GM18870 (cell line): Measurements from ENCODE around the gene STX8.

ENCODE experiments used
- ATAC-seq: cut with Tn5 transposase; IDR thresholded peaks from one replicate; pipeline ENCODE4 v1.9.1; 2021; ENCODE audit warnings: moderate library complexity; ENCODE audit not compliant: unreplicated experiment

STX8 gene

DNA sequence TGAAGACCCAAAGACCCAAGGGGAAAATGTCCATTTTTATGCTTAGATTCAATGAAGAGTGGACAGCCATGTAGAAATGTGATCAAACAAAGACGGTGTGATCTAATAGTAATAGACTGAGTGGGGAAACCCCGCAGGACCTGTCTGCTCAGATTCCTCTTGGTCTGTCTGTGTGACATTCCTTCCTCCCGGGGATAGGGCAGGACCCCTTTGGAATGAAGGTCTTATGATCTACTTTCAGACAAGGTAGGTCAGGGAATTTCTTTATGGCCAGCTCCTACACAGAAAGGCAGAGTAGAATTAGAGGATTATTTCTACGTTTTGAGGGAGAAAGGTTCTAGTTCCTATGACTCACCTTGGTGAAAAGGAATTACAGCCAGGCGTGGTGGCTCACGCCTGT lies 267.6 kb downstream of the STX8 start:
- no peak for ATAC-seq

DNA sequence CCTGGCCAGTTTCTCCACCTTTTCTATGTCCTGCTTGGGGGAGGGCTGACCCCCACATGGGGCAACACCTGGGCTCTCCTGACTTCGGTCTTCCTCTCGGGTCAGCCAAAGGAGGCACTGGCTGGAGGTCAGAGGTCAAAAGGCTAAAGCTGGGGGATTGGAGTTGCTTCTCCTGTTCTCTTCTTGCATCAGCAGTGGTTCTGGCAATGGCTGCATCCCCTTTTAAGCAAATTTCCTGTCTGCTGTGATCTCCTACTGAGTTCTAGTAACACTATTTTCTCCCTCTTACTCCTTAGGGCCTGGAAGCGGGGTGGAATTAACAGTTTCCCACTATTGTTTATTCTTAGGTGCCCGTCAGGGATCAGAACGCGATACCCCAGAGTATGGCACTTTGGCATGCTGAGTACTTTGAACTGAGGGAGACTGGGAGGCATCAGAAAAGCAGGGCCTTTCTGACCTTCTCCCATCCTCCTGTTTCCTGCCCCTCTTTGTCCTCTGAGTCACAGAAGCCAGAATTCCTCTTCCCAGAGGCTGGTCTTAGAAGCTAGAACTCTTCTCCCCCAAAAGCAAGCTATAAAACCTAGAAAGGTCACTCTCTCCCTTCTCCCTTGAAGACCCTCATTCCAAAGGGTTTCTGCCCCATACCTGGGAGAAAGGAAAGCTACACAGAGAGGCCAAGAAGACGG lies 268.2 kb downstream of the STX8 start:
- ATAC-seq: no peak

DNA sequence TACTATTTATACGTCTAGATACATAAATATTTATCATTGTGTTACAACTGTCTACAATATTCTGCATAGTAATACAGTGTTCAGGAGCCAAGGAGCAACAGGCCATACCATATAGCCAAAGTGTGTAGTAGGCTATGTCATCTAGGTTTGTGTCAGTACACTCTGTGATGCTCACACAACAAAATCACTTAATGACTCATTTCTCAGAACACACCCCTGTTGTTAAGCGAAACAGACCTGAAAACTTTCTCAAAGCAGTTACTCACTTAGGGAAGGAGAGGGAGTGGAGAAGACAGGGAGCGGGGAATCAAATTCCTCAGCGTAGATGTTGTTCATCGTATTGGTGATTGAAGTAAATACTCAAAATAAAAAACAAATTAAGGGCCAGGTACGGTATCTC lies 269.5 kb downstream of the STX8 start:
- no peak for ATAC-seq

DNA sequence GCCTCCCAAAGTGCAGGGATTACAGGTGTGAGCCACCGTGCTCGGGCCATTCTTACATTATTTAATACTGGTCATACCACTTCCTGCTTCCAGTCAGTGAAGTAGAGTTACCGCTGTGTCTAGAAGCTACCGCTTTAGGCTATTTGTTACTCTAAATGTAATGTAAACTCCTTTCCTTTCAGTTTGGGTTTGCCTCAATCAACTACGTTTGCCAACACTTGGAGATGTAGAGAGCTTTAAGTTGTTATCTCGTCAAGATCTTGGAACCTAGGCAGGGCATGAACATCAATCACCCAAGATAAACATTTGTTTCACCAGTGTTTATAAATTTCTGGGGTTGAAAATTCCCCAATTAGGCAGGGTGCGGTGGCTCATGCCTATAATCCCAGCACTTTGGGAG lies 275.9 kb downstream of the STX8 start:
- ATAC-seq: no peak

DNA sequence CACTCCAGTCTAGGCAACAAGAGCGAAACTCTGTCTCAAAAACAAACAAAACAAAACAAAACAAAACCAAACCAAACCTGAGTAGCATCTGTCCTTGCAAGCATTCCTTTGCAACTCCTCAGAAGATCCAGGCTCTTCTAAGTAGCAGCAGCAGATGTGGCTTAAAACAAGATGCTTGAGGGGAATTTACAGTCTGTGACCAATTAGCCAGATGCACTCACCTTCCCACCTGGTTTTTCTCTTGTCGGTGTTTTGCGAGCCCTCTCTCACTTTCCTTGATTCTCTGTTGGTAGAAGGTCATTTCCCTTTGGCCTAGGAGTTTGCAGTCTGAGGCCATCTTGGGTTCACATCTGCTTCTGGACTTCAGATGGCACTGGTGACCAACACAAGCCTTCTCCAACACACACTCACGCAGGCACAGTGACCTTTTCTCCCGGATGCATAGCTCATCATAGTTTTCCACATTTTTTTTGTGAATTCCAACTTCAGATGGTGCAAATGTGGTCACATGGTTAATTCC lies 276.8 kb downstream of the STX8 start:
- ATAC-seq: no peak

DNA sequence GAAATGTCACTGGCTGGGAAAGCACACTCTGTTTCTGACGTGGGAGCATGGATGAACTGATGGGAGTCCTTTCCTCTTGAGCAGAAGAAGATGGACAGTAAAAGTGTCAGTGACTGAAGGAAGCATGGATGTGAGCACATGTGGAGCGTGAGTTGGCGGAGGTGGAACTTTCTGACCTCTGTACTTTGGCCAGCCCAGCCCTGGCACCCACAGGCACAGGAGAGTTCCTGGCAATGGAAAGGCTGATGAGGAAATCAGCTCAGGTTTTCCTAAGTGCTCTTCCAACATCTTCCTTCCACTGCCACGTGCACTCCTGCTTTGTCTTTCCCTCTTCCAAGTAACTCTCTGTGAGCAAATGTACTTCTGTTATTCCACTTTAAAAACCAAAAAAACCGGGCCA lies 277.5 kb downstream of the STX8 start:
- ATAC-seq: no peak

DNA sequence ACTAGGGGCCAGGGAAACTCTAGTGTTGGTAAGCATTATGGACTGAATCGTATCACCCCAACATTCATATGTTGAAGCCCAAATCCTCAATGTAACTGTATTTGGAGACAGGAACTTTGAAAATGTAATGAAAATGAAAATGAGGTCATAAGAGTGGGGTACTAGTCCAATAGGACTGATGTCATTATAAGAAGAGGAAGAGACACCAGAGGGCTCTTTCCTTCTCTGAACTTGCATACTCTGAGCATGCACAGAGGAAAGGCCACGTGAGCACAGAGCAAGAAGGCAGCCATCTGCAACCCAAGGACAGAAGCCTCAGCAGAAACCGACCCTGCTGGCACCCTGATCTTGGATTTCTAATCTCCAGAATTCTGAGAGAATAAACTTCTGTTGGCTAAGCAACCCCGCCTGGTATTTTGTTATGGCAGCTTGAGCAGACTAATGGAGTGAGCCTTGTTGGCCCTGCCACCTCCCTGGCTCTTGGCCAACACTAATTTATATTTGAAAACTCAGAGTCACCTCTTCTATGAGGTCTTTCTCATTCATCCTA lies 280.9 kb downstream of the STX8 start:
- no peak for ATAC-seq

DNA sequence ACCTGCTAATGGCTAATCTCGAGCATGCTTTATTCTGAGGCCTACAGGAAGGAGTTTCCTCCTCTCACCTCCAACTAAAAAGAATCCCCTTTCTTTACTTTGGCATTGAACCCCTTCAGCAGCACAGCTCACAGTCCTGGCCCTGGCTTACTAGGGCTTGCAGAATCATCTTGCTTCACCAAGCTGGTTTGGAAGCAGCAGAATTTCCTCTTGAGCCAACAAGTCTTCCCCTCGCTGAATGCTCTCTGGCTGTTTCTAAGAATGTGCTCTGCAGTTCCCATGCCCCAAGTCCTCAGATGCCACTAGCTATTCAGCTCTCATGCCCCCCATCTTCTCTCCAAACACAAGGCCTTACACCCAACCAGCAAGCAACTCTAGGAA lies 283.1 kb downstream of the STX8 start:
- ATAC-seq: no peak

DNA sequence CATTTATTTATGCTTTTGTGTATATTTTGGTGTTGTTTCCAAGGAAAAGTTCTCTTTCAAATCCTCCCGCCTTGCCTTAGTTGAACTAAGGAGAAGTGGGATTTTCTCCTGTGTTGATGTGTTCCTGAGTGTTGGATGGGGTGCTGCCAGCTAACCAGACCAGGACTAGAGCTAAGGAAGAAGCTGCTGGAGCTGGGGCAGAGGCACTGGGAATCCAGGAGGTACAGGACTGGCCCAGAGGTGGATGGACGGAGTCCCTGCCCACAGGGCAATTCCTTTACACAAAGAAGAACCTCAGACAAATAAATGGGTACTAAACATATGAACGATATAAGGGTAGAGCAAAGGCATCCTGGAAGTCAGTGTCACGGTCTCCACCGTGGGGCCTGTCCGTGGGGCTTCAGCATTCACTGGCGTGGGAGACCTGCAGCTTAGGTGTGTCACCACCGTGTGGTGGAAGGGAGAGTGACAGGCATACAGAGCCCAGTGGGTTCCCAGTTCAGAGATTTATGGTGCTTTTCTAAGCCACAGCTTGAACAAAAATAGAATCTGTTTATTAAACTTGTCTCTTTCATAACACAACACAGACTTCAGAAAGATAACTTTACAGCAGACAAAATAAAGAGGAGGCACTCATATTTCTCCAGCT lies 283.6 kb downstream of the STX8 start:
- ATAC-seq: no peak

DNA sequence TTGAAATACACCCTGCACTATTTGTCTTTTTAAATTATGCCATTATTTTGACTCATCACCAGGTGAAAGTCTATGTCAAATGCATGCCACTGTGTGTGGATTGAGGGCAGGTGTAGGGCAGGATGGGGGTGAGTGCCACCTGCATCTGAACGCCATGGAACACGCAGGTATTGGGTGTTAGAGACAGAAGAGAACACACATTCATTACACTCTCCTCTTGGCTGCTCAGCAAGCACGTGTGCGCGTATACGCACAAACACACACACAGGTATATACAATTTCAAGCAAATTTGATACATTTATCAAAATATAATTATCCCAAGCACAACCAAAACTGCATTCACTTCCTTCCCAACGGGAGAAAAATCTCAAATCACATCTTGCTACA lies 285.4 kb downstream of the STX8 start:
- no peak for ATAC-seq

DNA sequence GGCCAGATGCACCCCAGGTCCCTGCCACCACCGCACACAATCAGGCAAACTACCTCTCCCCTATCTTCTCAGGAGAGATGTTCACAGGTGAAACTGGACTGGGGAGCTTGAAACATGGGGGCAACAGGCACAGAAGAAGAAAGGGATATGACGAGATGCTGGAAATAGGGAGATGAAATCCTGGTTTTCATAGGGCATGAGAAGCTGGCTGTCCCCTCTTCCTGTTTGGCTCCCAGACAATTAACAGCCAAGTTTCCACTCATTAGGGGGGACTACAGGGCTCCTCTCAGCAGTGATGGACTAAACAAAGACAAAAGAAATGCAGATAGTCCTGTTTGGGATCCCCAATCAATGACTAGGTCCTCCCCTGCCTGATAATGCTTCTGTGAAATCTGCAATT lies 288.3 kb downstream of the STX8 start:
- no peak for ATAC-seq

DNA sequence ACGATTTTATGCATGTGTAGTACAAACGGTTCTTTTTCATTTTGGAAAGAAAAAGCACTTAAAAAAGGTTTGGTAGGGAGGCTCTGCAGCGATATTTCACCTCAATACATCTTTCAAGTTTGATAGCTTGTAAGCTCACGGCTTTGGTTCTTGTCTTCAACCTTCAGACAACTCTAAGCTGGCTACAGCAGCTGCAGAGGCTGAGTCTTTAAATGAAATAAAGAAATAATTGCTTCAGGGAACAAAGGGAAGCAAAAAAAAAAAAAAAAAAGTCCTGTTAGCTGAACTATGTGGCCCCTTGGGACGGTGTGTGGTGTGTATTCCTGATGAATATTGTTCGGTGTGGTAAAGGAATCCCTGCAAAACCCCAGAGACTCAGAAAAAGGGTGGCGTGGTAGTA lies 289.2 kb downstream of the STX8 start:
- no peak for ATAC-seq

DNA sequence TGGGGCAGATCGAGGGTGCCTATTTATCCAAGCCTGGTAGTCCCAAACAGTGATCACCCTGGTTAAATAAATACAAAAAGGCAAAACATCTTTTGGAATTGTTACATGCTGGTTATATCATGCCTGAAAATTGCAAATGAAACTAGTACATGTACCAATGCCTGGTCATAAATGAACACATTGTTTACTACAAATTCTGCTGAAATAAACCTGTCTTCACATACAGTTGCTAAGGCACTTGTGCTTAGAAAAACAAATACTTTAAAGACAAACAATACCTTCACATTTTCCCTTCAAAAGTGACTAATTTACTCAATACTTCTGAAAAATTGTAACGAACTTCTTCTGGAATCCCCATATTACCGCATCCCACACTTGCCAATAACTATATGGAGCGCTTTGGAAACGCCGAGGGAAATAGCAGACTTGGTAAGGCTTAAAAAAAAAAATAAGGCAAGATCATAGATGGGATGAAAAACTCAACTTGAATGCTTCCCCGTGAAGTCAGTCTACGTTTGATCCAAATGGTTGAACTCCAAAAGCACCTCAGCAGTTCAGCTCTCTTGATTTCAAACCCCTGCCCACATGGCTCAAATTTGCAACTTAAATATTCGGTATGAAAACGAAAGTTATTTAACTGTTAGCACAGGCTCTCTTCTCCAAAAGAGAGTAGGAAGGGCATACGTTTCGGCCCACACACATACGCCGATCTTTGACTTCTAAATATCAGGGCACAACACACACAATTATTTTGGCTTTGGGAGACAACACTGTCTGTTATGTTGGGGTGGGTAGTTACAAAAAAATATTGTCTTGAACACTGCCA lies 289.8 kb downstream of the STX8 start:
- no peak for ATAC-seq

DNA sequence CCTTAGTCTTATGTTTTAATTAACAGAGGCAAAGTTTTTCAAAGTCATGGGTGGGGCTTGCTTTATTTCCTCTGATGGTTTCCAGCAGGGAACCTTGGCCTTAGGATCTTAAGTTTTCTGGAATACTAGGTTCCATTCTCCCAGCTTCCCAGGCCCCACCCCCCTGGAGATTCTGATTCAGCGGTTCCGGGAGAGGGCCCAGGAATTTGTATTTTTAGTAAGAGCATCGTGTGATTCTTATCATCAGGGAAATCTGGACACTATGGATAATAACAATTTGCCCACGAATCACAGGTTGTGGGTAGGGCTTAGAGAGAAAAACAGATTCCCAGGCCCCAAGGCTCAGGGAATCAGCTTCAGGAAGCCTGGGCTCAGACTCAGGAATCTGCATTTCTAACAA lies 290.7 kb downstream of the STX8 start:
- no peak for ATAC-seq

DNA sequence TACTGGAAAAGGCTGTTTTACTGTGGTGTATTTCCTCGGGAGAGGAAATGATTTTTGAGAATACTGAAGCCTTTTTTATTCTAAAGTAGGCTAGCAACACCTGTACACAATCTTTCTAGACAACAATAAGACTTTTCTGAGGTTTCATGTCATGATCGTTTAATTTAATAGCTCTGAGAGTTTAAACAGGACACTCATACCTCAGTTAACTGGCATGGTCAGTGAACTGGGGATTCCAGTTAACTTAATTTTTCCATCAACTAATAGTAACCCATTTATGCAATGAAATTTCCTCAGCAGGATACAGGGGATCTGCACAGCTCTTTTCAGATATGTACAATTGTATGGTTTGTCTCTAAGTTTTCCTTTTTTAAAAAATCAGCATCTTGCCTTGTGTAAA lies 291.7 kb downstream of the STX8 start:
- ATAC-seq: no peak

DNA sequence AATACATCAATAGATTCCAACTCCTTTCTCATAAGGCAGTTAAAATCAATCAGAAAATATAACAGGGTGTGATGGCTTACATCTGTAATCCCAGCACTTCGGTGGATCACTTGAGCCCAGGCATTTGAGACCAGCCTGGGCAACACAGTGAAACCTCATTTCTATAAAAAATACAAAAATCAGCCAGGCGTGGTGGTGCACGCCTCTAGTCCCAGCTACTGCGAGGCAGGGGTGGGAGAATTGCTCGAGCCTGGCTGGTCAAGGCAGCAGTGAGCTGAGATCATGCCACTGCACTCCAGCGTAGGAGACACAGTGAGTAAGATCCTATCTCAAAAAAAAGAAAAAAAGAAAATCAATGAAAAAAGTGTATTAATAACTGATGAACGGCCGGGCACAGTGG lies 295.7 kb downstream of the STX8 start:
- no peak for ATAC-seq

DNA sequence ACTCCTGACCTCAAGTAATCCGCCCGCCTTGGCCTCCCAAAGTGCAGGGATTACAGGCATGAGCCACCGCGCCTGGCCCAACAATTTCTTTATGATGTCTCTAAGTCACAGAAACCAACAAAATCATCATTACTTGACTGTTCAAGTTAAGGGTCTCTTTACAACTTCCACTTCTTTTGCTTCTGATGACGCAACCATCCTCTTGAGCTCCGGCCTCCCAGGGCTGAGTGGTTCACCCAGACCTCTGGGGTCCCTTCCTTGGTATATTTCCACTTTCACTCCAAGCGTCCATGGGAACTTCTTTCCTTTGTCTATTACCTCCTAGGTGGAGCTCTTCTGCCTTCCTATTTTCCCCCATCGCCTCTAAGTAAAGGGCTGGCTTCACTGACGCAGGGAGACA lies 300.6 kb downstream of the STX8 start:
- ATAC-seq: no peak

DNA sequence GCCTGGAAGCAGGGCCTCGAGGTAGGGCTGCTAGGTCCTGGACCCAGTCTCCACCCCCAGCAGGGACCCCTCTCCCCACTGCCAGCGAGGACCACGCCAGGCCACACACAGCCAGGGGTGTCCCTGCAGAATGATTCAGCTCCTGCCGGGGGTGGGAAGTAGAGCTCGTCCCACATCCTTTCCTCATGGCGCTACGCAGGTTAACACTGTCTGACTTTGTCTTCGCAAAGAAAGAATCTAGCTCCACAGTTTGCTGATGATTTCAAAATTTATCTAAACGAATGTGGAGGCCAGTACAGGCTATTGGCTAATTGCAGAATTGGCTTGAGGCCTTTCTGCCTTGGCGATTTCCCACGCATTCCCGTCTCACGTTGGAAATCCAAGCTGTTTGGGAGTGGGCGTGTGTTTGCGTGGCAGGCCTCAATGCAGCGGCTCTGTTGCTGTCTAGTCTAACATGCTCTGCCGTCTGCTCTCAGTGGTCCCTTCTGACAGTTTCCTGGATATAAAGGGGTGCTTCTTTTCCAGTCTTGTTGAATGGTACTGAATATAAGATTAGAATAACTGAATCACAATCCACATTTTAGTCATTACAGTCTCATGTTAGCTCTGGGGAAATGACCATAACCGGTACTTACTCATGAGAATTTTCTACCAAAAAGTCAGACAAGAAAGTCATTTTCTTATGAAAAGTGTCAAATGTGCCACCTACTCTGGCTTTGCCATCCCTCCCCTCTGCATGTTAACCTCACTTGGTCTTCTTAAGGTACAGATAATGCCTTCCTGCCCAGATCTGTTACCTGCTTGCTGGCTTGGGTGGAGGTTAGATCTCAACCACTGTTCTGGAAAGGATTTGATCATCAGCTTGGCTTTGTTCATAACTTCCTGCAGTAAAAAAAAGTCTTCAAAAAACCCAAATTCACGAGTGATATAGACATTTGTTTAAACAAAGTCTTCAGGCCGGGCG lies 301.9 kb downstream of the STX8 start:
- ATAC-seq: no peak

DNA sequence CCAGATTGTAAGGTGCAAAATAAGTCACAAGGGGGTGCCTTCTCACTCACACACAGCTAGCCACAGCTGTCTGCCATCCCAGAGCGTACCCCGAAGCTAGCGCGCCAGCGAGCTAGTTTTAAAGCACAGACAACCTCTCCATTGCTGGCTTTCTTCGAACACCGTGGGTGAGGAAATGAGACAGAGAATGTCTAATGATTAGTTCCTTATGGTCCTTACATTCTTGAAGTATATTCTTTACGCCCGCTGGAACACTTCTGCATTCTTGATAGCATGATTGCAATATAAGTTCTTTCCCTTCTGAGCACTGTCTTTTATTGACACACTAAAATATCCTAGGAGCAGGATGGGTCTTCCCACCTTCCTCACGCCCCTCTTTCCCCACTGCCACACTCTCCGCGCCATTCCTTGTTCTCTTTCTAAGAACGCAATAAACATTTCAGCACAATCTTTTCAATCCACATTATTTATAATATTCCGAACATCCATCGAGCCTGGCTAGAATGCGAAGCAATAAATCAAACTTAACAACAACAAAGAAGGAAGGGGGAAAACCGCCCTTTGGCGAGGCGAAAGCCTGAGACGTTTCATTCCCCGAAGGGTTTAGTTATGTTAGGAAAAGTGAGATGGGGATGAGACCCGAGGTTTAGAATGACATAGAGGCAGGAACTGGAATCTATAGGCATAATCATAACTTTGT lies 303.0 kb downstream of the STX8 start:
- no peak for ATAC-seq

DNA sequence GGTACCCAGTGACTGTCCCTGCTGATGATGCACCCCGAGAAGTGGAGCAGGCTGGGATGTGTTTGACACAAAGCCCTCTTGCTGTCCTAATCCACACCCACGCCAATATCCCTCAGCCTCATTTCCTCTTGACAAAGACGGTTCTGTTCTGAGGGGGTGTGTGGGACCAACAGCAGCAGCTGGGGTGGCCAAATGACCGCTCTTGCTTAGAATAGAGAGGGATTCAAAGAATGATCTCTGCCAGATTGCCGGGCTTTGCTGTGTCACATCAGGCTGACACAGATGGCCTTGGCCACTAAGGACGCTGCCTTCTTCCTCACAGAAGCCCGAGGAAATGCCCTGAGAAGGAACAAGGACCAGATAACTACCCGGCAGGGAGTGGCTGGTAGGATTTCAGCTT lies 303.6 kb downstream of the STX8 start:
- ATAC-seq: no peak
